ENCODE measurements around the gene PAQR3.
A peak's percentile ranks its signal among the peaks of the same experiment; 100 is the strongest.

Gene PAQR3

DNA sequence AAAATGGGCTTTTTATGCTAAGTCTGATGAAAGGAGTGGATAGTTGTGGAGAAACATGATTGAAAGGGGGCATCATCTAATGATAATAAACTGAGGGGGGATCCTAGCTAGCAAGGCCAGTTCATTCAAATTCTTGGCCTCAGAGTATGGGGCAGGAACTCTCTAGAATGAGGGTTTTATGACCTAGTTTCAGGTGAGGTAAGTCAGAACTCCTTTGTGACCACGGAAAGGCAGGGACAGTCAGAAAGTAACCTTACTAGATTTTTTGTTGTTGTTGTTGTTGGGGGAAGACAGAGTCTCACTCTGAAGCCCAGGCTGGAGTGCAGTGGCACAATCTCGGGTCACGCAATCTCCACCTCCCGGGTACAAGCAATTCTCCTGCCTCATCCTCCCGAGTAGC is 1.5 kb upstream of the PAQR3 start:
- TF ChIP-seq ZNF70 (CRISPR knock-in tag; IDR thresholded peaks at IDR 0.05) (no peak), BACH2 (CRISPR knock-in tag; IDR thresholded peaks at IDR 0.05; ENCODE audit: borderline replicate concordance) (no peak), ZC3H10 (CRISPR knock-in tag; IDR thresholded peaks at IDR 0.05) (no peak), CSDC2 (CRISPR knock-in tag; IDR thresholded peaks at IDR 0.05) (no peak), ARNTL (CRISPR knock-in tag; IDR thresholded peaks at IDR 0.05; ENCODE audit: borderline replicate concordance, low read depth) (no peak), GLIS3 (CRISPR knock-in tag; IDR thresholded peaks at IDR 0.05) (no peak), ZNF565 (CRISPR knock-in tag; conservative IDR thresholded peaks at IDR 0.05; ENCODE audit: low read depth) (no peak)
- no peak for ATAC-seq

DNA sequence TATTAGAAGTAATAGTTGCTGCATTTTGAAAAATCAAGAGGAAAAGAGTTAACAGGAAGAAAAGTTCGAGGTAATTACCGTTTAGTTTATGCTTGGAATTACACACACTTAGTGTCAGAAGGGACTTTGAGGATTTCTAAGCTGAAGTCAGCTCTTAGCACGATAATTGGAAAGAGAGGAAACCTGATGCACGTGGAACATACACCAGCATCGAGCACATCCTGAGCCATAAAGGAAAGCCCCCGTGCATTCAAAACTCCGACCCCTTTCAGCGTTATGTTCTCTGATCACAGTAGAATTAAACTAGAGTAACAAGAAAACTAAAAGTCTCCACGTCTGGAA is 400 bp upstream of the PAQR3 start:
- TF ChIP-seq, protein P1, sequence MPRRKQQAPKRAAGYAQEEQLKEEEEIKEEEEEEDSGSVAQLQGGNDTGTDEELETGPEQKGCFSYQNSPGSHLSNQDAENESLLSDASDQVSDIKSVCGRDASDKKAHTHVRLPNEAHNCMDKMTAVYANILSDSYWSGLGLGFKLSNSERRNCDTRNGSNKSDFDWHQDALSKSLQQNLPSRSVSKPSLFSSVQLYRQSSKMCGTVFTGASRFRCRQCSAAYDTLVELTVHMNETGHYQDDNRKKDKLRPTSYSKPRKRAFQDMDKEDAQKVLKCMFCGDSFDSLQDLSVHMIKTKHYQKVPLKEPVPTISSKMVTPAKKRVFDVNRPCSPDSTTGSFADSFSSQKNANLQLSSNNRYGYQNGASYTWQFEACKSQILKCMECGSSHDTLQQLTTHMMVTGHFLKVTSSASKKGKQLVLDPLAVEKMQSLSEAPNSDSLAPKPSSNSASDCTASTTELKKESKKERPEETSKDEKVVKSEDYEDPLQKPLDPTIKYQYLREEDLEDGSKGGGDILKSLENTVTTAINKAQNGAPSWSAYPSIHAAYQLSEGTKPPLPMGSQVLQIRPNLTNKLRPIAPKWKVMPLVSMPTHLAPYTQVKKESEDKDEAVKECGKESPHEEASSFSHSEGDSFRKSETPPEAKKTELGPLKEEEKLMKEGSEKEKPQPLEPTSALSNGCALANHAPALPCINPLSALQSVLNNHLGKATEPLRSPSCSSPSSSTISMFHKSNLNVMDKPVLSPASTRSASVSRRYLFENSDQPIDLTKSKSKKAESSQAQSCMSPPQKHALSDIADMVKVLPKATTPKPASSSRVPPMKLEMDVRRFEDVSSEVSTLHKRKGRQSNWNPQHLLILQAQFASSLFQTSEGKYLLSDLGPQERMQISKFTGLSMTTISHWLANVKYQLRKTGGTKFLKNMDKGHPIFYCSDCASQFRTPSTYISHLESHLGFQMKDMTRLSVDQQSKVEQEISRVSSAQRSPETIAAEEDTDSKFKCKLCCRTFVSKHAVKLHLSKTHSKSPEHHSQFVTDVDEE (CRISPR knock-in tag; IDR thresholded peaks at IDR 0.05): no peak
- no peak for TF ChIP-seq PPARA (CRISPR knock-in tag; IDR thresholded peaks at IDR 0.05; ENCODE audit: borderline replicate concordance)
- TF ChIP-seq BACH2 (CRISPR knock-in tag; IDR thresholded peaks at IDR 0.05; ENCODE audit: borderline replicate concordance): no peak
- TF ChIP-seq ARNTL (CRISPR knock-in tag; IDR thresholded peaks at IDR 0.05; ENCODE audit: borderline replicate concordance, low read depth): no peak
- TF ChIP-seq ISL1 (CRISPR knock-in tag; IDR thresholded peaks at IDR 0.05): no peak
- TF ChIP-seq, protein P2, sequence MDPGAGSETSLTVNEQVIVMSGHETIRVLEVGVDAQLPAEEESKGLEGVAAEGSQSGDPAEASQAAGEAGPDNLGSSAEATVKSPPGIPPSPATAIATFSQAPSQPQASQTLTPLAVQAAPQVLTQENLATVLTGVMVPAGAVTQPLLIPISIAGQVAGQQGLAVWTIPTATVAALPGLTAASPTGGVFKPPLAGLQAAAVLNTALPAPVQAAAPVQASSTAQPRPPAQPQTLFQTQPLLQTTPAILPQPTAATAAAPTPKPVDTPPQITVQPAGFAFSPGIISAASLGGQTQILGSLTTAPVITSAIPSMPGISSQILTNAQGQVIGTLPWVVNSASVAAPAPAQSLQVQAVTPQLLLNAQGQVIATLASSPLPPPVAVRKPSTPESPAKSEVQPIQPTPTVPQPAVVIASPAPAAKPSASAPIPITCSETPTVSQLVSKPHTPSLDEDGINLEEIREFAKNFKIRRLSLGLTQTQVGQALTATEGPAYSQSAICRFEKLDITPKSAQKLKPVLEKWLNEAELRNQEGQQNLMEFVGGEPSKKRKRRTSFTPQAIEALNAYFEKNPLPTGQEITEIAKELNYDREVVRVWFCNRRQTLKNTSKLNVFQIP (CRISPR knock-in tag; IDR thresholded peaks at IDR 0.05; ENCODE audit: borderline replicate concordance, low read depth): no peak
- no peak for TF ChIP-seq TOX (CRISPR knock-in tag; IDR thresholded peaks at IDR 0.05; ENCODE audit: borderline replicate concordance)
- TF ChIP-seq ZNF70 (CRISPR knock-in tag; IDR thresholded peaks at IDR 0.05): no peak
- TF ChIP-seq, protein P3, sequence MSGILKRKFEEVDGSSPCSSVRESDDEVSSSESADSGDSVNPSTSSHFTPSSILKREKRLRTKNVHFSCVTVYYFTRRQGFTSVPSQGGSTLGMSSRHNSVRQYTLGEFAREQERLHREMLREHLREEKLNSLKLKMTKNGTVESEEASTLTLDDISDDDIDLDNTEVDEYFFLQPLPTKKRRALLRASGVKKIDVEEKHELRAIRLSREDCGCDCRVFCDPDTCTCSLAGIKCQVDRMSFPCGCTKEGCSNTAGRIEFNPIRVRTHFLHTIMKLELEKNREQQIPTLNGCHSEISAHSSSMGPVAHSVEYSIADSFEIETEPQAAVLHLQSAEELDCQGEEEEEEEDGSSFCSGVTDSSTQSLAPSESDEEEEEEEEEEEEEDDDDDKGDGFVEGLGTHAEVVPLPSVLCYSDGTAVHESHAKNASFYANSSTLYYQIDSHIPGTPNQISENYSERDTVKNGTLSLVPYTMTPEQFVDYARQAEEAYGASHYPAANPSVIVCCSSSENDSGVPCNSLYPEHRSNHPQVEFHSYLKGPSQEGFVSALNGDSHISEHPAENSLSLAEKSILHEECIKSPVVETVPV (CRISPR knock-in tag; IDR thresholded peaks at IDR 0.05): no peak
- TF ChIP-seq TCF4 (CRISPR knock-in tag; IDR thresholded peaks at IDR 0.05; ENCODE audit: borderline replicate concordance): no peak
- TF ChIP-seq ESRRG (CRISPR knock-in tag; IDR thresholded peaks at IDR 0.05): no peak
- TF ChIP-seq CSDC2 (CRISPR knock-in tag; IDR thresholded peaks at IDR 0.05): no peak
- no peak for TF ChIP-seq ZNF565 (CRISPR knock-in tag; conservative IDR thresholded peaks at IDR 0.05; ENCODE audit: low read depth)
- no peak for TF ChIP-seq SNAI2 (CRISPR knock-in tag; IDR thresholded peaks at IDR 0.05)
- TF ChIP-seq, protein P4, sequence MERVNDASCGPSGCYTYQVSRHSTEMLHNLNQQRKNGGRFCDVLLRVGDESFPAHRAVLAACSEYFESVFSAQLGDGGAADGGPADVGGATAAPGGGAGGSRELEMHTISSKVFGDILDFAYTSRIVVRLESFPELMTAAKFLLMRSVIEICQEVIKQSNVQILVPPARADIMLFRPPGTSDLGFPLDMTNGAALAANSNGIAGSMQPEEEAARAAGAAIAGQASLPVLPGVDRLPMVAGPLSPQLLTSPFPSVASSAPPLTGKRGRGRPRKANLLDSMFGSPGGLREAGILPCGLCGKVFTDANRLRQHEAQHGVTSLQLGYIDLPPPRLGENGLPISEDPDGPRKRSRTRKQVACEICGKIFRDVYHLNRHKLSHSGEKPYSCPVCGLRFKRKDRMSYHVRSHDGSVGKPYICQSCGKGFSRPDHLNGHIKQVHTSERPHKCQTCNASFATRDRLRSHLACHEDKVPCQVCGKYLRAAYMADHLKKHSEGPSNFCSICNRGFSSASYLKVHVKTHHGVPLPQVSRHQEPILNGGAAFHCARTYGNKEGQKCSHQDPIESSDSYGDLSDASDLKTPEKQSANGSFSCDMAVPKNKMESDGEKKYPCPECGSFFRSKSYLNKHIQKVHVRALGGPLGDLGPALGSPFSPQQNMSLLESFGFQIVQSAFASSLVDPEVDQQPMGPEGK (CRISPR knock-in tag; IDR thresholded peaks at IDR 0.05; ENCODE audit: borderline replicate concordance): no peak
- no peak for TF ChIP-seq OSR1 (CRISPR knock-in tag; IDR thresholded peaks at IDR 0.05)
- TF ChIP-seq ZFP30 (CRISPR knock-in tag; IDR thresholded peaks at IDR 0.05): no peak
- TF ChIP-seq, protein P5, sequence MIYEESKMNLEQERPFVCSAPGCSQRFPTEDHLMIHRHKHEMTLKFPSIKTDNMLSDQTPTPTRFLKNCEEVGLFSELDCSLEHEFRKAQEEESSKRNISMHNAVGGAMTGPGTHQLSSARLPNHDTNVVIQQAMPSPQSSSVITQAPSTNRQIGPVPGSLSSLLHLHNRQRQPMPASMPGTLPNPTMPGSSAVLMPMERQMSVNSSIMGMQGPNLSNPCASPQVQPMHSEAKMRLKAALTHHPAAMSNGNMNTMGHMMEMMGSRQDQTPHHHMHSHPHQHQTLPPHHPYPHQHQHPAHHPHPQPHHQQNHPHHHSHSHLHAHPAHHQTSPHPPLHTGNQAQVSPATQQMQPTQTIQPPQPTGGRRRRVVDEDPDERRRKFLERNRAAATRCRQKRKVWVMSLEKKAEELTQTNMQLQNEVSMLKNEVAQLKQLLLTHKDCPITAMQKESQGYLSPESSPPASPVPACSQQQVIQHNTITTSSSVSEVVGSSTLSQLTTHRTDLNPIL (CRISPR knock-in tag; IDR thresholded peaks at IDR 0.05; ENCODE audit: low read depth): no peak
- TF ChIP-seq ZC3H10 (CRISPR knock-in tag; IDR thresholded peaks at IDR 0.05): no peak
- no peak for TF ChIP-seq ZFP3 (CRISPR knock-in tag; IDR thresholded peaks at IDR 0.05)
- ATAC-seq: peak; percentile 8

DNA sequence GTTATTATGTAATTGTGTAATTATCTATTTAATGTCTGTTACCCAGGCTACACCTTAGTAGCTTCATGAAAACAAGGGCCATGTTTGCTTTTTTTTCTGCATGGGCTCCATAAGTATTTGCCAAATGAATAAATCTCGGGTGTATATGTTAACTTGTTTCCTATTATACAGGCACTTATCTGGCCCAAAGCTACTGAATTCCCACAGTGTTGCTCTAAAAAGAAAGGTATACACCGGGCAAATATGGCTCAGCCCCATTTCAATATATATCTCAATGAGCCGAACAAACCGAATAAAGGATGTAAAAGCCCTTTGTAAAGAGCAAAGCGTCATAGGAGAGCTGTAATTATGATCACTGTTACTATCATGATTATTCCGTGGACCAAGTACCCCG is 767 bp downstream of the PAQR3 start:
- ATAC-seq: peak; percentile 7
- TF ChIP-seq ZC3H10 (CRISPR knock-in tag; IDR thresholded peaks at IDR 0.05) (no peak), ZNF8 (CRISPR knock-in tag; IDR thresholded peaks at IDR 0.05) (no peak), ESRRG (CRISPR knock-in tag; IDR thresholded peaks at IDR 0.05) (no peak), BACH2 (CRISPR knock-in tag; IDR thresholded peaks at IDR 0.05; ENCODE audit: borderline replicate concordance) (no peak), ZFP3 (CRISPR knock-in tag; IDR thresholded peaks at IDR 0.05) (no peak), OSR1 (CRISPR knock-in tag; IDR thresholded peaks at IDR 0.05) (no peak), RARB (CRISPR knock-in tag; IDR thresholded peaks at IDR 0.05) (no peak), TCF4 (CRISPR knock-in tag; IDR thresholded peaks at IDR 0.05; ENCODE audit: borderline replicate concordance) (no peak), GLIS3 (CRISPR knock-in tag; IDR thresholded peaks at IDR 0.05) (no peak), ZNF565 (CRISPR knock-in tag; conservative IDR thresholded peaks at IDR 0.05; ENCODE audit: low read depth) (no peak), TOX (CRISPR knock-in tag; IDR thresholded peaks at IDR 0.05; ENCODE audit: borderline replicate concordance) (no peak)
- TF ChIP-seq, protein P2 (CRISPR knock-in tag; IDR thresholded peaks at IDR 0.05; ENCODE audit: borderline replicate concordance, low read depth): no peak
- TF ChIP-seq, protein P3 (CRISPR knock-in tag; IDR thresholded peaks at IDR 0.05): no peak

All from SK-N-SH treated with all-trans-retinoic acid at 6 μM for 48 hours (cell line).